ENCODE data around the gene UBAC2. TPM values are rescaled to one million over a fixed set of nuclear protein-coding genes. Genes with fewer than 3 reads are reported as not detected.

UBAC2 gene
- total RNA-seq, 4 donors from 2014 or later, result 56.8 to 88.5 (median 77.7) TPM

- H3K27ac ChIP-seq, result peak overlapping the region in 1 of 3 donors; percentile 25
- 92 to 97% methylated on average over 14 to 15 of the region's 18 CpGs for WGBS, 2 donors
- no peak for TF ChIP-seq CTCF (IDR thresholded peaks at IDR 0.05)
- no peak for TF ChIP-seq POLR2A (IDR thresholded peaks at IDR 0.05)
- no peaks in the 10 kb centered on the region for H3K27me3 ChIP-seq
- peaks cover 0 to 15% of the 10 kb centered on the region in 2 donors for H3K4me1 ChIP-seq
- intact Hi-C loops (cut with DNase I), result no loop called here
- no peaks in the 10 kb centered on the region for H3K9me3 ChIP-seq
- no peak overlapping the region for H3K4me3 ChIP-seq (replicated peaks in 1 of 3)
- peaks cover 0 to 5% of the 10 kb centered on the region in 2 donors for H3K36me3 ChIP-seq
- DNase-seq, result no peak
Observed at GRCh38 chr13:99355267-99356011, 154.8 kb downstream of the UBAC2 start.

GRCh38 chr13:99356012-99356261 lies 155.3 kb downstream of the UBAC2 start:
- no peaks in the 10 kb centered on the region for H3K27me3 ChIP-seq
- no peaks in the 10 kb centered on the region for H3K9me3 ChIP-seq
- 50 to 80% methylated on average over 1 of the region's 1 CpG for WGBS, 2 donors
- intact Hi-C loops (cut with DNase I), result no loop called here
- peak overlapping the region in 1 of 3 donors; percentile 25 for H3K27ac ChIP-seq
- peaks cover 0 to 5% of the 10 kb centered on the region in 2 donors for H3K36me3 ChIP-seq
- DNase-seq, result no peak
- peaks cover 3 to 15% of the 10 kb centered on the region in 2 donors for H3K4me1 ChIP-seq
- TF ChIP-seq POLR2A (IDR thresholded peaks at IDR 0.05) (no peak), CTCF (IDR thresholded peaks at IDR 0.05) (no peak)
- H3K4me3 ChIP-seq (replicated peaks in 1 of 3), result no peak overlapping the region

GRCh38 chr13:99356262-99357091 lies 155.8 kb downstream of the UBAC2 start:
- no peak for TF ChIP-seq CTCF (IDR thresholded peaks at IDR 0.05)
- no peak for TF ChIP-seq POLR2A (IDR thresholded peaks at IDR 0.05)
- Histone ChIP-seq H3K27me3 (no peaks in the 10 kb centered on the region), H3K27ac (peak overlapping the region in 2 of 3 donors; percentile 25 to 51), H3K36me3 (peaks cover 0 to 5% of the 10 kb centered on the region in 2 donors), H3K9me3 (no peaks in the 10 kb centered on the region), H3K4me3 (replicated peaks in 1 of 3) (no peak overlapping the region), H3K4me1 (peaks cover 3 to 15% of the 10 kb centered on the region in 2 donors)
- no peak for DNase-seq
- intact Hi-C loops (cut with DNase I), result no loop called here
- WGBS, 2 donors, result 57 to 68% methylated on average over 9 to 10 of the region's 10 CpGs

- no peak for DNase-seq
- WGBS, 2 donors, result 59 to 65% methylated on average over 8 of the region's 8 CpGs
- Histone ChIP-seq H3K27me3 (no peaks in the 10 kb centered on the region), H3K36me3 (peaks cover 0 to 5% of the 10 kb centered on the region in 2 donors), H3K9me3 (no peaks in the 10 kb centered on the region), H3K27ac (peak overlapping the region in 1 of 3 donors; percentile 25), H3K4me1 (peaks cover 3 to 15% of the 10 kb centered on the region in 2 donors), H3K4me3 (replicated peaks in 1 of 3) (no peak overlapping the region)
- intact Hi-C loops (cut with DNase I), result no loop called here
- TF ChIP-seq POLR2A (IDR thresholded peaks at IDR 0.05) (no peak), CTCF (IDR thresholded peaks at IDR 0.05) (no peak)
Observed at GRCh38 chr13:99357131-99357596, 156.5 kb downstream of the UBAC2 start.

GRCh38 chr13:99357941-99358340 lies 157.3 kb downstream of the UBAC2 start:
- Histone ChIP-seq H3K9me3 (no peaks in the 10 kb centered on the region), H3K4me3 (replicated peaks in 1 of 3) (no peak overlapping the region), H3K4me1 (peaks cover 3 to 15% of the 10 kb centered on the region in 2 donors), H3K27ac (no peak overlapping the region), H3K27me3 (no peaks in the 10 kb centered on the region), H3K36me3 (peaks cover 0 to 5% of the 10 kb centered on the region in 2 donors)
- DNase-seq, result no peak
- TF ChIP-seq POLR2A (IDR thresholded peaks at IDR 0.05), result no peak
- no peak for TF ChIP-seq CTCF (IDR thresholded peaks at IDR 0.05)
- intact Hi-C loops (cut with DNase I), result no loop called here
- 94 to 97% methylated on average over 6 of the region's 6 CpGs for WGBS, 2 donors
